Loucy (cell line): ENCODE data around the gene CDHR1.

Source experiments
- EZH2phosphoT487 ChIP-seq: fragments of 200-600 bp; IDR thresholded peaks from 2 replicates; pipeline ENCODE4 v1.6.1; 2018; ENCODE audit warnings: antibody characterized with exemption, mild to moderate bottlenecking, moderate library complexity, borderline replicate concordance
- TF ChIP-seq, protein P1 (sequence below): fragments of 200-600 bp; sonication (generic); conservative IDR thresholded peaks from 2 replicates; pipeline ENCODE4 v1.5.1; 2014; ENCODE audit warnings: mild to moderate bottlenecking, antibody characterized with exemption, low read length

DNA sequence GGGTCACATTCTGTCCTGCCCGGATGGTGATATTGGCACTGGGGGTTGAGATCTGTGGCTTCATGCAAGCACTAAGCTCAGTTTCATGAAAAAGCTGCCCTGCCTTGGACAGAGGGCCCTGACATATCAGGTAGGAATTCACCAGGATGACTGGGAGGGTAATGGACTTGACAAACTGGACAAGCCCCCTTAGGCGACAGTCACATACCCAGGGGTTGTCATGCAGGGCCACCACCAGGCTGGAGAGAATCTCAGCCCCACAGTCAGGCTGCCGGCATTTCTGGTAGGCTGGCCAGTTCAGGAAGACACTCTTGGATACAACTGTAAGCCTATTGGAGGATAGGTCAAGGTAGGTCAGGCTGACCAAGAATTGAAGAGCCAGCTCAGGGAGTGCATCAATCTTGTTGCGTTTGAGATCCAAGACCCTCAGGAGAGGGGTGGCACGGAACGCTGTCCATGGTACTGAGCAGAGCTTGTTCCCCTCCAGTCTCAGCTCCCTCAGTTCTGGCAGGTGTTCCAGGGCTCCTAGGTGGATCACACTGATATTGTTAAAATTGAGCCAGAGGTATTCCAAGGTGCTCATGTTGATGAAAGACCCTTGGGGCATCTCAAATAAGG, 30.2 kb downstream of the CDHR1 start:
- TF ChIP-seq, protein P1, sequence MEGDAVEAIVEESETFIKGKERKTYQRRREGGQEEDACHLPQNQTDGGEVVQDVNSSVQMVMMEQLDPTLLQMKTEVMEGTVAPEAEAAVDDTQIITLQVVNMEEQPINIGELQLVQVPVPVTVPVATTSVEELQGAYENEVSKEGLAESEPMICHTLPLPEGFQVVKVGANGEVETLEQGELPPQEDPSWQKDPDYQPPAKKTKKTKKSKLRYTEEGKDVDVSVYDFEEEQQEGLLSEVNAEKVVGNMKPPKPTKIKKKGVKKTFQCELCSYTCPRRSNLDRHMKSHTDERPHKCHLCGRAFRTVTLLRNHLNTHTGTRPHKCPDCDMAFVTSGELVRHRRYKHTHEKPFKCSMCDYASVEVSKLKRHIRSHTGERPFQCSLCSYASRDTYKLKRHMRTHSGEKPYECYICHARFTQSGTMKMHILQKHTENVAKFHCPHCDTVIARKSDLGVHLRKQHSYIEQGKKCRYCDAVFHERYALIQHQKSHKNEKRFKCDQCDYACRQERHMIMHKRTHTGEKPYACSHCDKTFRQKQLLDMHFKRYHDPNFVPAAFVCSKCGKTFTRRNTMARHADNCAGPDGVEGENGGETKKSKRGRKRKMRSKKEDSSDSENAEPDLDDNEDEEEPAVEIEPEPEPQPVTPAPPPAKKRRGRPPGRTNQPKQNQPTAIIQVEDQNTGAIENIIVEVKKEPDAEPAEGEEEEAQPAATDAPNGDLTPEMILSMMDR, result no peak
- no peak for TF ChIP-seq EZH2phosphoT487
